Mesodermal cell (in vitro differentiated cells): ENCODE measurements around the gene PARD6A.
"Not testable (repeated sequence)": the region's sequence is repeated elsewhere in the genome, so short reads cannot be mapped to it uniquely, and the experiment has no call there.

Experiments used
- H3K27ac ChIP-seq: 2 replicates; pipeline ENCODE4 v1.7.0; 2013; ENCODE audit warnings: mild to moderate bottlenecking, low read depth, low read length, moderate library complexity; ENCODE audit not compliant: severe bottlenecking
- H3K36me3 ChIP-seq: 2 replicates; pipeline ENCODE4 v1.7.1; 2013; ENCODE audit warnings: mild to moderate bottlenecking, low read length, moderate library complexity; ENCODE audit not compliant: control insufficient read depth, insufficient read depth
- H3K4me1 ChIP-seq: one replicate; pipeline ENCODE4 v1.7.1; 2013; ENCODE audit warnings: mild to moderate bottlenecking, low read length; ENCODE audit not compliant: insufficient read depth, control insufficient read depth, poor library complexity, severe bottlenecking
- H3K4me3 ChIP-seq: 2 replicates; pipeline ENCODE4 v1.7.0; 2013; ENCODE audit warnings: low read length, control low read depth, mild to moderate bottlenecking; ENCODE audit not compliant: insufficient read depth, poor library complexity, severe bottlenecking; ENCODE audit errors: extremely low read depth
- H3K9me3 ChIP-seq: 2 replicates; pipeline ENCODE4 v1.7.1; 2013; ENCODE audit warnings: mild to moderate bottlenecking, low read length, moderate library complexity; ENCODE audit not compliant: control insufficient read depth
- WGBS, 2 experiments: methylation state at CpG; one replicate each; pipeline ENCODE4 v1.1.5; 2013; ENCODE audit warnings: missing lambda C conversion rate in 2 of 2; ENCODE audit not compliant: insufficient coverage in 2 of 2; 5-methylcytosine and 5-hydroxymethylcytosine counted together

The PARD6A gene

GRCh38 chr16:67676516-67676915 lies 15.8 kb downstream of the PARD6A start:
- Histone ChIP-seq H3K27ac (no peak overlapping the region), H3K9me3 (no peaks in the 10 kb centered on the region), H3K36me3 (peaks cover 24% of the 10 kb centered on the region), H3K4me1 (no peaks in the 10 kb centered on the region), H3K4me3 (no peak overlapping the region)
- 97 to 100% methylated on average over 2 to 3 of the region's 4 CpGs for WGBS, 2 experiments

GRCh38 chr16:67676939-67677338 lies 16.2 kb downstream of the PARD6A start:
- WGBS, 2 experiments, result 94 to 97% methylated on average over 4 to 8 of the region's 8 CpGs
- H3K36me3 ChIP-seq, result peaks cover 25% of the 10 kb centered on the region
- no peak overlapping the region for H3K27ac ChIP-seq
- no peak overlapping the region for H3K4me3 ChIP-seq
- H3K4me1 ChIP-seq, result no peaks in the 10 kb centered on the region
- H3K9me3 ChIP-seq, result no peaks in the 10 kb centered on the region

DNA sequence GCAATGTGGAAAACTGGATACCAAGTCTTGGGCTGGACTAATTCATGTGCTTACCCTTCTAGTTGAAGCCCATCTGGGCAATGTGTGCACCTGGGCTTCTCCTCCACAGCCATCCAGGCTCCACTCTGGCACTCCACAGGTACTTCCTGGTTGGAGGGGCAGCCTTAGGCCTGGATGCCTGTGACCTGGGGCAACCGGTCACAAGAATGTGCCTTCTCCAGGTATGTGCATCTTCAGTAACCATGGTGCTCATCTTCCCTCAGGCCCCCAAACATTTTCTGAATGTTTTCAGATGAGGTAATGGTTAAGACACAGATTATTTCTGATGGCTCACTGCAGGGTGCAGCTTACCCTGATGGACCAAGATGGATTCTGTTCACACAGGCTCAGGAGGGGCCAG lies 17.0 kb downstream of the PARD6A start:
- WGBS, 2 experiments, result 100% methylated on average over 1 of the region's 1 CpG; no CpG with 5 or more reads in 1 of the 2 experiments
- H3K9me3 ChIP-seq, result no peaks in the 10 kb centered on the region
- no peak overlapping the region for H3K4me3 ChIP-seq
- no peaks in the 10 kb centered on the region for H3K4me1 ChIP-seq
- H3K36me3 ChIP-seq, result peaks cover 31% of the 10 kb centered on the region
- no peak overlapping the region for H3K27ac ChIP-seq

- WGBS, 2 experiments, result 92 to 100% methylated on average over 5 to 7 of the region's 12 CpGs
- no peak overlapping the region for H3K27ac ChIP-seq
Observed at GRCh38 chr16:67678354-67679023, 17.7 kb downstream of the PARD6A start.

DNA sequence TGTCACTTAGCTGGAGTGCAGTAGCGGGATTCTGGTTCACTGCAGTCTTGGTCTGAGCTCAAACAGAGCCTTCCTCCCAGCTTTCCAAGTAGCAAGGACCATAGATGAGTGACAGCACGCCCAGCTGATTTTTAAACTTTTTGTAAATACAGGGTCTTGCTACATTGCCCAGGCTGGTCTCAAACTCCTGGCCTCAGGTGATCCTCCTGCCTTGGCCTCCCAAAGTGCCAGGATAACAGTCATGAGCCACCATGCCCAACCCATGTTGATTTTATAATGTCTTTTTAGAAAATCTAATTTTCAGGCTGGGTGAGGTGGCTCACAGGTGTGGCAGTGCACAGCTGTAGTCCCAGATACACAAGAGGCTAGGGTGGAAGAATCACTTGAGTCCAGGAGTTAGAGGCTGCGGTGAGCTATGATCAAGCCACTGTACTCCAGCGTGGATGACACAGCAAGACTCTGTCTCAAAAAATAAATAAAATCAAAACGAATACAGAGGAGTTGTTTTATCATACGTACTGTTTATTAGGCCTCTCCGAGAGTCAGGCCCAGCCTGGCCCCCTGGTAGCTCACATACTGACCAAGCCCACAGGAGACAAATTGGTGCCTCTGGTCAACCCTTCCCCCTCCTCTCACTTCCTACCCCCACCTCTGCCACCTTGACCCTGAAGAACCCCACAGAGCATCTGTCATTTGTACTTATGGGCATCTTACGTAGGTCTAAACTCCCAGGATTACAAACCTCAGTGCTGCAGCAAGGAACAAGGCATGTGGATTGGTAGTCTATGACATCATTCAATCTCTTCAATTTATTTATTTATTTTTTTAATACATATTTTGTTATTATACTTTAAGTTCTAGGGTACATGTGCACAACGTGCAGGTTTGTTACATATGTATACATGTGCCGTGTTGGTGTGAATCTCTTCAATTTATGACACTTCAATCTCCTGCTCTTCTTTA lies 19.5 kb downstream of the PARD6A start:
- Histone ChIP-seq H3K4me1 (no peaks in the 10 kb centered on the region), H3K36me3 (peaks cover 49% of the 10 kb centered on the region), H3K4me3 (no peak overlapping the region), H3K27ac (no peak overlapping the region), H3K9me3 (no peaks in the 10 kb centered on the region)
- 93% methylated on average over 7 of the region's 10 CpGs for WGBS, 2 experiments

More at GRCh38 chr16:67678354-67679023, 17.7 kb downstream of the PARD6A start:
- no peaks in the 10 kb centered on the region for H3K9me3 ChIP-seq
- no peaks in the 10 kb centered on the region for H3K4me1 ChIP-seq
- H3K36me3 ChIP-seq, result peaks cover 39% of the 10 kb centered on the region
- no peak overlapping the region for H3K4me3 ChIP-seq

- Histone ChIP-seq H3K9me3 (no peaks in the 10 kb centered on the region), H3K4me3 (no peak overlapping the region), H3K36me3 (peaks cover 48% of the 10 kb centered on the region), H3K27ac (no peak overlapping the region), H3K4me1 (no peaks in the 10 kb centered on the region)
- WGBS, 2 experiments, result 88 to 93% methylated on average over 1 to 3 of the region's 4 CpGs
Observed at GRCh38 chr16:67683767-67684166, 23.0 kb downstream of the PARD6A start.

GRCh38 chr16:67685388-67686112 lies 24.8 kb downstream of the PARD6A start:
- Histone ChIP-seq H3K9me3 (no peaks in the 10 kb centered on the region), H3K27ac (no peak overlapping the region), H3K4me1 (no peaks in the 10 kb centered on the region), H3K4me3 (no peak overlapping the region), H3K36me3 (peaks cover 48% of the 10 kb centered on the region)
- 92% methylated on average over 14 to 15 of the region's 17 CpGs for WGBS, 2 experiments

DNA sequence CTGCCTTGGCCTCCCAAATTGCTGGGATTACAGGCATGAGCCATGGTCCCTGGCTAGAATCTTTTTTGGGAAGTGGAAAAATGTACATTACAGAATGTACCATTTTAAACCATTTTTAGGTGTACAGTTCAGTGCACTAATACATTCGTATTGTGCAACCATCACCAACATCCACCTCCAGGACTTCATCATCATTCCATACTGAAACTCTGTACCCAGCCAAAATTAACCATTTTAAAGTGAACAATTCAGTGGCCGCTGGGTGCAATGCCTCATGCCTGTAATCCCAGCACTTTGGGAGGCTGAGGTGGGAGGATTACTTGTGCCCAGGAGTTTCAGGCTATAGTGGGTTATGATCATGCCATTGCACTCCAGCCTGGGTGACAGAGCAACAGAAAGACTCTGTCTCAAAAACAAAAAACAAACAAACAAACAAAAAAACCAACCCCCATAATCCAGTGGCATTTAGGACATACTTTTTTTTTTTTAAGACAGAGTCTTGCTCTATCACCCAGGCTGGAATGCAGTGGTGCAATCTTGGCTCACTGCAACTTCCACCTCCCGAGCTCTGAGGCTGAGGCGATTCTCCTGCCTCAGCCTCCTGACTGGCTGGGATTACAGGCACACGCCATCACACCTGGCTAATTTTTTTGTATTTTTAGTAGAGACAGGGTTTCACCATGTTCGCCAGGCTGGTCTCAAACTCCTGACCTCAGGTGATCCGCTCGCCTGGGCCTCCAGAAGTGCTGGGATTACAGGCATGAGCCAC lies 32.9 kb downstream of the PARD6A start:
- H3K9me3 ChIP-seq, H3K27ac ChIP-seq, H3K4me3 ChIP-seq, H3K4me1 ChIP-seq: not testable (repeated sequence)
- H3K36me3 ChIP-seq, result peaks cover 12% of the 10 kb centered on the region
- 90 to 96% methylated on average over 7 of the region's 8 CpGs for WGBS, 2 experiments

- H3K4me3 ChIP-seq, result no peak overlapping the region
- H3K36me3 ChIP-seq, result peaks cover 21% of the 10 kb centered on the region
- H3K4me1 ChIP-seq, result no peaks in the 10 kb centered on the region
- H3K9me3 ChIP-seq, result peaks cover 4% of the 10 kb centered on the region
- 80 to 94% methylated on average over 2 of the region's 2 CpGs for WGBS, 2 experiments
- H3K27ac ChIP-seq, result no peak overlapping the region
Observed at GRCh38 chr16:67694611-67695010, 33.9 kb downstream of the PARD6A start.
